DND-41 (cell line): ENCODE results near the gene RBM39.

Experiments
- ATAC-seq: fragments of 200-7000 bp; cut with Tn5 transposase; 3 replicates; pipeline ENCODE4 v1.9.1; 2021; ENCODE audit warnings: low read depth; ENCODE audit not compliant: insufficient read depth
- DNase-seq: peaks from one replicate; pipeline ENCODE4 v3.0.0-alpha.2; 2020
- H2AFZ ChIP-seq: 2 replicates; pipeline ENCODE4 v1.6.0; 2012; ENCODE audit warnings: low read depth, low read length
- H3K27ac ChIP-seq: 2 replicates; pipeline ENCODE4 v1.5.1; 2012; ENCODE audit warnings: low read length, inconsistent platforms
- H3K27me3 ChIP-seq: fragments of 200-600 bp; sonication (generic); 2 replicates; pipeline ENCODE4 v1.6.0; 2012; ENCODE audit warnings: low read length, mild to moderate bottlenecking, inconsistent platforms; ENCODE audit not compliant: insufficient read depth, poor library complexity
- H3K36me3 ChIP-seq: 2 replicates; pipeline ENCODE4 v1.5.1; 2012; ENCODE audit warnings: low read length, inconsistent platforms; ENCODE audit not compliant: insufficient read depth
- H3K4me1 ChIP-seq: 2 replicates; pipeline ENCODE4 v1.5.1; 2012; ENCODE audit warnings: mild to moderate bottlenecking, low read length; ENCODE audit not compliant: insufficient read depth
- H3K4me2 ChIP-seq: 2 replicates; pipeline ENCODE4 v1.6.0; 2012; ENCODE audit warnings: mild to moderate bottlenecking, moderate library complexity, low read length, inconsistent platforms; ENCODE audit not compliant: insufficient read depth
- H3K4me3 ChIP-seq, 2 experiments: fragments of 200-600 bp in 1 of 2; shearing (Covaris generic) in 1 of 2; 2 replicates each; pipeline ENCODE4 v1.5.1; 2012 to 2016; ENCODE audit warnings: inconsistent platforms in 2 of 2, low read length in 2 of 2, mild to moderate bottlenecking in 2 of 2, low read depth in 1 of 2, moderate library complexity in 1 of 2
- H3K79me2 ChIP-seq: 2 replicates; pipeline ENCODE4 v1.6.0; 2012; ENCODE audit warnings: low read length, inconsistent platforms; ENCODE audit not compliant: insufficient read depth
- H3K9ac ChIP-seq: 2 replicates; pipeline ENCODE4 v1.6.0; 2012; ENCODE audit warnings: low read depth, mild to moderate bottlenecking, inconsistent platforms, low read length, moderate library complexity
- H3K9me3 ChIP-seq: 2 replicates; pipeline ENCODE4 v1.5.1; 2012; ENCODE audit warnings: low read length, moderate library complexity, mild to moderate bottlenecking, inconsistent platforms; ENCODE audit not compliant: insufficient read depth, severe bottlenecking
- H4K20me1 ChIP-seq: 2 replicates; pipeline ENCODE4 v1.6.0; 2012; ENCODE audit warnings: low read length; ENCODE audit not compliant: insufficient read depth
- EZH2 ChIP-seq: IDR thresholded peaks from 3 replicates; pipeline ENCODE4 v1.6.1; 2012; ENCODE audit warnings: borderline replicate concordance, low read depth, mild to moderate bottlenecking, moderate library complexity, low read length, inconsistent platforms; ENCODE audit not compliant: severe bottlenecking
- TF ChIP-seq, protein P1 (sequence below): IDR thresholded peaks from 2 replicates; pipeline ENCODE4 v1.5.1; 2012; ENCODE audit warnings: borderline replicate concordance, low read length, moderate library complexity, mild to moderate bottlenecking; ENCODE audit not compliant: poor library complexity, severe bottlenecking; ENCODE audit errors: extremely low read depth

The RBM39 gene

DNA sequence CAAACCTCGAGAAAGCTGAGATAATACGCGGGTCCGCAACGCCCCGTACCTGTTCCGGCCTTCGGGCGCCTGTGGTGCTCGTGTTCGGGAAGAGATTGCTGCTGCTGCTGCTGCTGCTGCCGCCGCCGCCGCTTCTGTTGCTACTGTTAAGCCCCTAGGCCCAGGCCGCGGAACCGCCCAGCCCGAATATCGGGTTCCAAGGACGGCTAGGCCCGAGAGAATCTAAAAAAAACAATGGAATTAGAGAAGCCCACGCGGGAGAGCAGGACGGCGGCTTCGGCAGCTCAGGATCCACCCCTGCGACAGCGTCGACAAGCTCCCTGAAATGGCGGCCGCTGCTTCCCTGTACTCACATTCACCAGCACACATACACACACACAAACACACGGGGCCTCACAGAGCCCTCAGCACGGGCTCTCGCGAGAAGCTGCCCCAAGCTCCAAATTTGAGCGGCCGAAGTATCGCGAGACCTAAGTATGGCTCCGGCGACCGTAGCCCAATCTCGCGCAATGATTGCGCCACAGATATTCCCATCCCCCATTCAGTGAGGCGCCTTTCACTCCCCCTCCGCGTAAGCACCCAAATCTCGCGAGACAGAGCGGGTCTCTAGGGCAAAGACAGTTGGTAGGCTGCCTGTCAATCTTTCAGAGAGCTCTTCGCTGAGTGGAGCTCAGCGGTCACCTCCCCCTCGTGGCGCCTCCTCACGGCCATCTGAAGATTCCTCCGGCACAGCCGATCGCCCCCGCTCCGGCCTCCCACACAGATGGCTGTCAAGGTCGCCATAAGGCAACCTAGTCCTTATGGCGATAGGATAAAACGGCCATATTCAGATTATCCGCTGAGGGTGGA lies at the start of gene RBM39:
RBM39 (minus strand) TSS at position 369 of the 849 bp plus-strand sequence. CDS start 1,386 bp downstream, outside the sequence.
- peaks cover 52% of the 10 kb centered on the region for H3K4me1 ChIP-seq
- peak within 1 kb of the TSS; percentile 95 for H3K9ac ChIP-seq
- DNase-seq (peak; percentile 100), ATAC-seq (peak; percentile 88)
- H3K4me3 ChIP-seq, result peak within 1 kb of the TSS; percentile 88 to 89
- no peaks in the 10 kb centered on the region for H3K27me3 ChIP-seq
- peaks cover 62% of the 10 kb centered on the region for H3K79me2 ChIP-seq
- no peak for TF ChIP-seq EZH2
- TF ChIP-seq, protein P1, sequence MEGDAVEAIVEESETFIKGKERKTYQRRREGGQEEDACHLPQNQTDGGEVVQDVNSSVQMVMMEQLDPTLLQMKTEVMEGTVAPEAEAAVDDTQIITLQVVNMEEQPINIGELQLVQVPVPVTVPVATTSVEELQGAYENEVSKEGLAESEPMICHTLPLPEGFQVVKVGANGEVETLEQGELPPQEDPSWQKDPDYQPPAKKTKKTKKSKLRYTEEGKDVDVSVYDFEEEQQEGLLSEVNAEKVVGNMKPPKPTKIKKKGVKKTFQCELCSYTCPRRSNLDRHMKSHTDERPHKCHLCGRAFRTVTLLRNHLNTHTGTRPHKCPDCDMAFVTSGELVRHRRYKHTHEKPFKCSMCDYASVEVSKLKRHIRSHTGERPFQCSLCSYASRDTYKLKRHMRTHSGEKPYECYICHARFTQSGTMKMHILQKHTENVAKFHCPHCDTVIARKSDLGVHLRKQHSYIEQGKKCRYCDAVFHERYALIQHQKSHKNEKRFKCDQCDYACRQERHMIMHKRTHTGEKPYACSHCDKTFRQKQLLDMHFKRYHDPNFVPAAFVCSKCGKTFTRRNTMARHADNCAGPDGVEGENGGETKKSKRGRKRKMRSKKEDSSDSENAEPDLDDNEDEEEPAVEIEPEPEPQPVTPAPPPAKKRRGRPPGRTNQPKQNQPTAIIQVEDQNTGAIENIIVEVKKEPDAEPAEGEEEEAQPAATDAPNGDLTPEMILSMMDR, result peak; percentile 56
- peaks cover 41% of the 10 kb centered on the region for H3K36me3 ChIP-seq
- peak within 1 kb of the TSS; percentile 89 for H3K4me2 ChIP-seq
- H2AFZ ChIP-seq, result peak within 1 kb of the TSS; percentile 63
- H3K27ac ChIP-seq, result peak within 1 kb of the TSS; percentile 95
- no peaks in the 10 kb centered on the region for H3K9me3 ChIP-seq
- H4K20me1 ChIP-seq, result peaks cover 39% of the 10 kb centered on the region

DNA sequence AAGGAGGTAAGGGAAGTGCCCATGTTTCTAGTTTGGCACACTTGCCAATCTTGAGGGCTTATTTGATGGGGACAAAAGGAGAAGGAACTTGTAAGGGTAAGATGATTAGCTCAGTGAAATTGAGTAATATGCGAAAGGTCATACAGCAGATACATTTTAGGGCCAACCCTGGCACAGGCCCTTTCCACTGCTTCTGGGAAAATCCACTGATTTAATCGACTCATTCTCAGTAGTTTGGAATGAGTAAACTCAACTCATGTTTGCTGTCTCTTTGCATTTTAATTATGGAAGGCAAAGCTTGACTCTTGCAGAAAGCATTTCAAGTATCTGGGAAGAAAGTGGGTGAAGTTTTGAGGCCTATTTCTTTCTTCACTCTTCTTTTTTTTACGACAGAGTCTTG lies 49.8 kb upstream of the RBM39 start:
- no peak overlapping the region for H3K9ac ChIP-seq
- no peak overlapping the region for H3K27ac ChIP-seq
- no peaks in the 10 kb centered on the region for H3K9me3 ChIP-seq
- ATAC-seq, result no peak
- DNase-seq, result no peak
- no peaks in the 10 kb centered on the region for H3K4me1 ChIP-seq
- H3K36me3 ChIP-seq, result peaks cover 10% of the 10 kb centered on the region; the same call in 1 of the 2 replicates
- no peak overlapping the region for H2AFZ ChIP-seq
- no peak for TF ChIP-seq EZH2
- TF ChIP-seq, protein P1, result no peak
- H3K4me2 ChIP-seq, result no peak overlapping the region
- no peak overlapping the region for H3K4me3 ChIP-seq
- H3K79me2 ChIP-seq, result peaks cover 88% of the 10 kb centered on the region
- no peaks in the 10 kb centered on the region for H3K27me3 ChIP-seq
- peaks cover 28% of the 10 kb centered on the region for H4K20me1 ChIP-seq

DNA sequence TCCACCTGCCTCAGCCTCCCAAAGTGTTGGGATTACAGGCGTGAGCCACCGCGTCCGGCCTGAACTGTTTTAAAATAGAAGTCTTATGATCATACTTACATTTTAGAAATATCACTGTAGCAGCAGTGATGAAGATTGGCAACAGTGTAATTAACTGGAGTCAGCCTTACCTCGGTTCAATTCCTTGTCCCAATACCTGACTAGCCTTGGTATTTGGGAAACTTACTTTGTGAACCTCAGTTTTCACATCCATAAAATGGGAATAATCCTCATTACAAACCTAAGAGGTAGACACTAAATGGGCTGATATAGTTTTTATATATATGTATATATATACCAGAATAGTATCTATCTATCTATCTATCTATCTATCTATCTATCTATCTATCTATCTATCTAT lies 49.0 kb upstream of the RBM39 start:
- Histone ChIP-seq H3K4me2 (no peak overlapping the region), H3K27ac (no peak overlapping the region), H3K79me2 (peaks cover 88% of the 10 kb centered on the region), H3K27me3 (no peaks in the 10 kb centered on the region), H3K4me3 (no peak overlapping the region), H3K4me1 (no peaks in the 10 kb centered on the region), H3K9me3 (no peaks in the 10 kb centered on the region), H3K9ac (no peak overlapping the region), H4K20me1 (peaks cover 27% of the 10 kb centered on the region), H3K36me3 (peaks cover 10% of the 10 kb centered on the region; the same call in 1 of the 2 replicates), H2AFZ (no peak overlapping the region)
- no peak for ATAC-seq
- no peak for DNase-seq
- TF ChIP-seq EZH2, result no peak
- TF ChIP-seq, protein P1, result no peak
